ENCODE measurements around the gene NOTCH2. TPM values are rescaled to one million over a fixed set of nuclear protein-coding genes. Genes with fewer than 3 reads are reported as not detected.

Gene NOTCH2
- total and polyA plus RNA-seq, 2 donors (not counting 1 experiment from before 2014, with no cell fraction given) = 32.1 to 184 TPM

- no peaks in the 10 kb centered on the region for H3K27me3 Mint-ChIP-seq
- no peak overlapping the region for H3K27ac ChIP-seq (ENCODE audit: low read length in 2 of 2)
- no peak overlapping the region for H3K27ac Mint-ChIP-seq
- DNase-seq = no peak
- no peak for ATAC-seq (ENCODE audit: low read depth)
- CTCF ChIA-PET = no interaction called here
- no peaks in the 10 kb centered on the region for H3K4me1 Mint-ChIP-seq
- no CpG with 5 or more reads among the region's 5 CpGs for WGBS (ENCODE audit: insufficient coverage)
- intact Hi-C loops (cut with micrococcal nuclease) = no loop called here
- H4K20me1 ChIP-seq (ENCODE audit: control insufficient read depth, insufficient read depth, low read length, poor library complexity, severe bottlenecking) = peaks cover 4% of the 10 kb centered on the region
- H3K79me2 ChIP-seq (ENCODE audit: control insufficient read depth, insufficient read depth, low read length) = no peaks in the 10 kb centered on the region
- H3K4me3 Mint-ChIP-seq = no peak overlapping the region
- H3K4me1 ChIP-seq (ENCODE audit: control insufficient read depth in 2 of 2, insufficient read depth in 2 of 2, low read length in 2 of 2) = no peaks in the 10 kb centered on the region
- TF ChIP-seq CTCF (IDR thresholded peaks at IDR 0.05) (no peak), EZH2 (IDR thresholded peaks at IDR 0.05; ENCODE audit: borderline replicate concordance, insufficient read depth, low read depth, low read length, poor library complexity, severe bottlenecking) (no peak)
- no peak overlapping the region for H3K9ac ChIP-seq (ENCODE audit: low read length)
- H2AFZ ChIP-seq (ENCODE audit: insufficient read depth, low read depth, low read length, poor library complexity, severe bottlenecking) = no peak overlapping the region
- H3K36me3 ChIP-seq (replicated peaks in 1 of 2; ENCODE audit: control extremely low read depth in 1 of 2, control insufficient read depth in 1 of 2, extremely low read depth in 1 of 2, insufficient read depth in 2 of 2, low read length in 1 of 2) = peaks cover 4 to 91% of the 10 kb centered on the region in 2 experiments
- no peaks in the 10 kb centered on the region for H3K9me3 ChIP-seq (ENCODE audit: control extremely low read depth in 1 of 3, control insufficient read depth in 2 of 3, insufficient read depth in 1 of 3, low read length in 2 of 3)
- H3K4me2 ChIP-seq (replicated peaks; ENCODE audit: low read depth, low read length, poor library complexity, severe bottlenecking) = no peak overlapping the region
- H3K4me3 ChIP-seq (ENCODE audit: control extremely low read depth in 1 of 5, extremely low read depth in 1 of 5, insufficient read depth in 1 of 5, low read depth in 2 of 5, low read length in 4 of 5) = no peak overlapping the region
- H3K9me3 Mint-ChIP-seq (ENCODE audit: insufficient read depth) = no peaks in the 10 kb centered on the region
- POLR2A ChIA-PET = no interaction called here
- H3K27me3 ChIP-seq (replicated peaks in 1 of 4; ENCODE audit: control extremely low read depth in 1 of 4, control insufficient read depth in 3 of 4, insufficient read depth in 4 of 4, low read length in 3 of 4) = no peaks in the 10 kb centered on the region
These were observed 107.0 kb downstream of the NOTCH2 start for GRCh38 chr1:119962296-119962968.

- CTCF ChIA-PET = interaction anchor here (1.1 to 1.3 kb wide), 2 partner anchors 10 to 12 kb away, joined by 3 to 6 read pairs; no protein-coding TSS in a partner anchor
- ATAC-seq (ENCODE audit: low read depth) (no peak), DNase-seq (no peak)
- TF ChIP-seq EZH2 (IDR thresholded peaks at IDR 0.05; ENCODE audit: borderline replicate concordance, insufficient read depth, low read depth, low read length, poor library complexity, severe bottlenecking) (no peak), CTCF (IDR thresholded peaks at IDR 0.05) (no peak)
- Histone ChIP-seq H3K9ac (ENCODE audit: low read length) (no peak overlapping the region), H3K4me3 (ENCODE audit: control extremely low read depth in 1 of 5, extremely low read depth in 1 of 5, insufficient read depth in 1 of 5, low read depth in 2 of 5, low read length in 4 of 5) (no peak overlapping the region), H3K4me2 (replicated peaks; ENCODE audit: low read depth, low read length, poor library complexity, severe bottlenecking) (no peak overlapping the region), H3K36me3 (replicated peaks in 1 of 2; ENCODE audit: control extremely low read depth in 1 of 2, control insufficient read depth in 1 of 2, extremely low read depth in 1 of 2, insufficient read depth in 2 of 2, low read length in 1 of 2) (peaks cover 3 to 88% of the 10 kb centered on the region in 2 experiments), H3K27ac (ENCODE audit: low read length in 2 of 2) (no peak overlapping the region), H3K79me2 (ENCODE audit: control insufficient read depth, insufficient read depth, low read length) (no peaks in the 10 kb centered on the region), H3K4me1 (ENCODE audit: control insufficient read depth in 2 of 2, insufficient read depth in 2 of 2, low read length in 2 of 2) (no peaks in the 10 kb centered on the region), H3K27me3 (replicated peaks in 1 of 4; ENCODE audit: control extremely low read depth in 1 of 4, control insufficient read depth in 3 of 4, insufficient read depth in 4 of 4, low read length in 3 of 4) (no peaks in the 10 kb centered on the region), H2AFZ (ENCODE audit: insufficient read depth, low read depth, low read length, poor library complexity, severe bottlenecking) (no peak overlapping the region), H4K20me1 (ENCODE audit: control insufficient read depth, insufficient read depth, low read length, poor library complexity, severe bottlenecking) (no peaks in the 10 kb centered on the region), H3K9me3 (ENCODE audit: control extremely low read depth in 1 of 3, control insufficient read depth in 2 of 3, insufficient read depth in 1 of 3, low read length in 2 of 3) (no peaks in the 10 kb centered on the region)
- intact Hi-C loops (cut with micrococcal nuclease) = no loop called here
- no peak overlapping the region for H3K4me3 Mint-ChIP-seq
- no peaks in the 10 kb centered on the region for H3K4me1 Mint-ChIP-seq
- POLR2A ChIA-PET = no interaction called here
- no peaks in the 10 kb centered on the region for H3K27me3 Mint-ChIP-seq
- 89% methylated on average over 3 of the region's 4 CpGs for WGBS (ENCODE audit: insufficient coverage)
- no peaks in the 10 kb centered on the region for H3K9me3 Mint-ChIP-seq (ENCODE audit: insufficient read depth)
- H3K27ac Mint-ChIP-seq = no peak overlapping the region
These were observed 109.0 kb downstream of the NOTCH2 start for GRCh38 chr1:119960501-119960900.
